CD4-positive, alpha-beta memory T cell (primary cell): Measurements from ENCODE around the gene SDHAF3. TPM values are rescaled to one million over a fixed set of nuclear protein-coding genes. Genes with fewer than 3 reads are reported as not detected.
"Not testable (repeated sequence)": the region's sequence is repeated elsewhere in the genome, so short reads cannot be mapped to it uniquely, and the experiment has no call there.

ENCODE experiments used
- CTCF ChIA-PET: fragments of 350-600 bp; sonication (Branson Sonifier 250); formaldehyde crosslinking; loops from one replicate; lab custom pipeline; 2021; ENCODE audit warnings: inconsistent platforms; ENCODE audit not compliant: partially characterized antibody; lab: Charles Lee
- POLR2A ChIA-PET: fragments of 350-600 bp; sonication (Branson Sonifier 250); formaldehyde crosslinking; loops from one replicate; lab custom pipeline; 2021; ENCODE audit not compliant: partially characterized antibody; lab: Charles Lee
- DNase-seq, 5 donors: peaks; one replicate each; pipeline versions ENCODE4 v3.0.0 to v3.0.0-alpha.2; 2020 to 2022; ENCODE audit warnings: mixed read lengths in 1 of 5
- H3K27ac ChIP-seq: one replicate; pipeline ENCODE4 v1.7.0; 2013; ENCODE audit warnings: low read depth, low read length
- H3K27me3 ChIP-seq: 2 replicates; pipeline ENCODE4 v1.7.0; 2013; ENCODE audit warnings: mild to moderate bottlenecking, low read length, moderate library complexity; ENCODE audit not compliant: insufficient read depth
- H3K36me3 ChIP-seq: 2 replicates; pipeline ENCODE4 v1.7.0; 2013; ENCODE audit warnings: mild to moderate bottlenecking, low read length, moderate library complexity; ENCODE audit not compliant: insufficient read depth
- H3K4me1 ChIP-seq: 2 replicates; pipeline ENCODE4 v1.7.0; 2013; ENCODE audit warnings: mild to moderate bottlenecking, low read length, moderate library complexity; ENCODE audit not compliant: insufficient read depth
- H3K4me3 ChIP-seq, 2 donors: one replicate each; pipeline ENCODE4 v1.7.0; 2013; ENCODE audit warnings: low read length in 2 of 2, mild to moderate bottlenecking in 1 of 2
- H3K9me3 ChIP-seq, 2 donors: one replicate each; pipeline ENCODE4 v1.7.0; 2013; ENCODE audit warnings: low read length in 2 of 2, control low read depth in 1 of 2; ENCODE audit not compliant: control insufficient read depth in 1 of 2
- H3K27ac Mint-ChIP-seq, 7 donors: one replicate each; pipeline ENCODE4 v1.8.0; 2020 to 2021; ENCODE audit warnings: mixed read lengths in 7 of 7, mild to moderate bottlenecking in 6 of 7, inconsistent platforms in 3 of 7, moderate library complexity in 3 of 7
- H3K27me3 Mint-ChIP-seq, 2 donors: one replicate each; pipeline ENCODE4 v1.8.0; 2020 to 2021; ENCODE audit warnings: mixed read lengths in 2 of 2
- H3K36me3 Mint-ChIP-seq, 2 donors: one replicate each; pipeline ENCODE4 v1.8.0; 2020 to 2021; ENCODE audit warnings: mixed read lengths in 2 of 2, inconsistent platforms in 1 of 2, mild to moderate bottlenecking in 1 of 2
- H3K4me1 Mint-ChIP-seq, 4 donors: one replicate each; pipeline ENCODE4 v1.8.0; 2020 to 2021; ENCODE audit warnings: mixed read lengths in 4 of 4, mild to moderate bottlenecking in 1 of 4
- H3K4me3 Mint-ChIP-seq, 8 donors: one replicate each; pipeline ENCODE4 v1.8.0; 2020 to 2021; ENCODE audit warnings: mixed read lengths in 8 of 8, mild to moderate bottlenecking in 7 of 8, moderate library complexity in 6 of 8, inconsistent platforms in 3 of 8
- H3K9me3 Mint-ChIP-seq, 8 donors: one replicate each; pipeline ENCODE4 v1.8.0; 2020 to 2021; ENCODE audit warnings: mixed read lengths in 8 of 8, mild to moderate bottlenecking in 5 of 8, inconsistent platforms in 3 of 8, moderate library complexity in 1 of 8
- intact Hi-C: fragments of 100-400 bp; cut with micrococcal nuclease; formaldehyde crosslinking; loops from one replicate; pipeline ENCODE4 v1.15.1; 2023
- polyA plus RNA-seq, 2 donors: library from polyadenylated mRNA; unstranded; fragments of 300-500 nt; fragmentation: Illumina TruSeq; gene quantifications; one replicate each; pipeline ENCODE4 v1.2.3, GENCODE V29; 2021
- total RNA-seq, 2 experiments: library from RNA; stranded (reverse); gene quantifications; one replicate each; pipeline ENCODE4 v1.2.3, GENCODE V29; 2021

Gene SDHAF3
- total RNA-seq, result 10 to 100 TPM; 10.8 to 13.2 TPM
- 10 to 100 TPM; 38.6 to 64.9 TPM for polyA plus RNA-seq

- peak within 1 kb of the TSS; percentile 56 for H3K27ac ChIP-seq
- peaks cover 23% of the 10 kb centered on the region for H3K4me1 ChIP-seq
- H3K27me3 Mint-ChIP-seq, result no peaks in the 10 kb centered on the region
- peak within 1 kb of the TSS; percentile 93 to 98 (median 96) for H3K4me3 Mint-ChIP-seq
- peaks cover 4 to 8% of the 10 kb centered on the region in 2 donors for H3K36me3 Mint-ChIP-seq
- CTCF ChIA-PET, result interaction anchor here (0.8 to 2.2 kb wide), 6 partner anchors 10 to 1133 kb away, joined by 3 to 13 read pairs (median 4); no protein-coding TSS in a partner anchor
- intact Hi-C loops, result loop anchor here (1.0 to 5.0 kb wide), 5 partner anchors 755 to 1165 kb away; partner anchors contain the start of genes ASNS and BRI3
- H3K9me3 Mint-ChIP-seq, result peaks cover 0 to 5% (median 0%) of the 10 kb centered on the region in 8 donors
- POLR2A ChIA-PET, result interaction anchor here (0.8 to 2.0 kb wide), 9 partner anchors 11 to 1133 kb away, joined by 3 to 13 read pairs (median 4); partner anchors contain the start of genes ASNS and SEM1
- peak within 1 kb of the TSS; percentile 93 to 98 (median 96) for H3K27ac Mint-ChIP-seq
- peaks cover 18 to 44% (median 33%) of the 10 kb centered on the region in 4 donors for H3K4me1 Mint-ChIP-seq
- peak; percentile 97 to 98 (median 98) for DNase-seq
- peak within 1 kb of the TSS; percentile 87 for H3K4me3 ChIP-seq
- H3K36me3 ChIP-seq, result no peaks in the 10 kb centered on the region
- H3K27me3 ChIP-seq, result no peaks in the 10 kb centered on the region
- H3K9me3 ChIP-seq, result no peaks in the 10 kb centered on the region
These were observed at the start of gene SDHAF3 for GRCh38 chr7:97117372-97118188. Gene SDHAF3 (plus strand): TSS chr7:97117698. CDS start chr7:97117724, 26 bp downstream.

- POLR2A ChIA-PET, H3K36me3 Mint-ChIP-seq, H3K4me3 ChIP-seq, DNase-seq, CTCF ChIA-PET, intact Hi-C loops, H3K36me3 ChIP-seq, H3K9me3 Mint-ChIP-seq, H3K27ac ChIP-seq, H3K9me3 ChIP-seq, H3K4me3 Mint-ChIP-seq, H3K27me3 ChIP-seq, H3K27ac Mint-ChIP-seq, H3K4me1 Mint-ChIP-seq, H3K4me1 ChIP-seq: not testable (repeated sequence)
- peaks cover 16 to 19% of the 10 kb centered on the region in 2 donors for H3K27me3 Mint-ChIP-seq
These were observed 45.5 kb upstream of the SDHAF3 start for GRCh38 chr7:97072025-97072424.

GRCh38 chr7:97075928-97076327, 41.6 kb upstream of the SDHAF3 start:
- no peaks in the 10 kb centered on the region for H3K36me3 ChIP-seq
- POLR2A ChIA-PET, result no interaction called here
- H3K27me3 Mint-ChIP-seq, result peaks cover 16 to 29% of the 10 kb centered on the region in 2 donors
- no peak overlapping the region for H3K27ac ChIP-seq
- no peaks in the 10 kb centered on the region for H3K4me1 Mint-ChIP-seq
- H3K4me3 ChIP-seq, result no peak overlapping the region
- H3K27ac Mint-ChIP-seq, result no peak overlapping the region
- CTCF ChIA-PET, result interaction anchor here (4.5 kb wide), 1 partner anchor 11 kb away, joined by 20 read pairs; no protein-coding TSS in a partner anchor
- no peaks in the 10 kb centered on the region for H3K36me3 Mint-ChIP-seq
- no peaks in the 10 kb centered on the region for H3K27me3 ChIP-seq
- H3K4me3 Mint-ChIP-seq, result no peak overlapping the region
- no peaks in the 10 kb centered on the region for H3K4me1 ChIP-seq
- peaks cover 0 to 5% (median 0%) of the 10 kb centered on the region in 8 donors for H3K9me3 Mint-ChIP-seq
- no peak for DNase-seq
- no peaks in the 10 kb centered on the region for H3K9me3 ChIP-seq
- intact Hi-C loops, result no loop called here

- CTCF ChIA-PET, result no interaction called here
- no peak overlapping the region for H3K4me3 ChIP-seq
- H3K9me3 ChIP-seq, result no peaks in the 10 kb centered on the region
- Mint-ChIP-seq H3K4me3 (no peak overlapping the region), H3K36me3 (no peaks in the 10 kb centered on the region), H3K9me3 (peaks cover 0 to 5% (median under 1%) of the 10 kb centered on the region in 8 donors), H3K27me3 (peaks cover 14 to 30% of the 10 kb centered on the region in 2 donors), H3K27ac (no peak overlapping the region), H3K4me1 (no peaks in the 10 kb centered on the region)
- intact Hi-C loops, result no loop called here
- no peak for DNase-seq
- H3K4me1 ChIP-seq, result no peaks in the 10 kb centered on the region
- no peaks in the 10 kb centered on the region for H3K27me3 ChIP-seq
- H3K27ac ChIP-seq, result no peak overlapping the region
- POLR2A ChIA-PET, result no interaction called here
- H3K36me3 ChIP-seq, result no peaks in the 10 kb centered on the region
These were observed 39.2 kb upstream of the SDHAF3 start for GRCh38 chr7:97078023-97078969.

GRCh38 chr7:97079300-97079699, 38.2 kb upstream of the SDHAF3 start:
- intact Hi-C loops, result no loop called here
- Mint-ChIP-seq H3K27ac (no peak overlapping the region), H3K4me3 (no peak overlapping the region), H3K4me1 (no peaks in the 10 kb centered on the region), H3K36me3 (no peaks in the 10 kb centered on the region), H3K27me3 (peaks cover 10 to 25% of the 10 kb centered on the region in 2 donors), H3K9me3 (peaks cover 0 to 6% (median 1%) of the 10 kb centered on the region in 8 donors)
- H3K27me3 ChIP-seq, result no peaks in the 10 kb centered on the region
- POLR2A ChIA-PET, result no interaction called here
- H3K4me1 ChIP-seq, result no peaks in the 10 kb centered on the region
- no peak for DNase-seq
- H3K27ac ChIP-seq, result no peak overlapping the region
- no peaks in the 10 kb centered on the region for H3K36me3 ChIP-seq
- CTCF ChIA-PET, result no interaction called here
- H3K9me3 ChIP-seq, result no peaks in the 10 kb centered on the region
- H3K4me3 ChIP-seq, result no peak overlapping the region

GRCh38 chr7:97081521-97082300, 35.8 kb upstream of the SDHAF3 start:
- Histone ChIP-seq H3K27ac (no peak overlapping the region), H3K4me1 (no peaks in the 10 kb centered on the region), H3K27me3 (no peaks in the 10 kb centered on the region), H3K9me3 (no peaks in the 10 kb centered on the region), H3K4me3 (no peak overlapping the region), H3K36me3 (no peaks in the 10 kb centered on the region)
- DNase-seq, result no peak
- H3K4me1 Mint-ChIP-seq, result no peaks in the 10 kb centered on the region
- H3K27me3 Mint-ChIP-seq, result peaks cover 14 to 27% of the 10 kb centered on the region in 2 donors
- H3K27ac Mint-ChIP-seq, result no peak overlapping the region
- ChIA-PET POLR2A (no interaction called here), CTCF (interaction anchor here (2.1 kb wide), 1 partner anchor 97 kb away, joined by 4 read pairs; no protein-coding TSS in a partner anchor)
- H3K4me3 Mint-ChIP-seq, result no peak overlapping the region
- intact Hi-C loops, result no loop called here
- H3K9me3 Mint-ChIP-seq, result peaks cover 0 to 6% (median under 1%) of the 10 kb centered on the region in 8 donors
- H3K36me3 Mint-ChIP-seq, result no peaks in the 10 kb centered on the region
